Measurements from ENCODE around the gene VWF. TPM values are rescaled to one million over a fixed set of nuclear protein-coding genes. Genes with fewer than 3 reads are reported as not detected.

VWF gene
- total RNA-seq, 2 donors from 2014 or later = 20.9 to 63.2 TPM

GRCh38 chr12:6059221-6059620 is 65.2 kb downstream of the VWF start:
- no peak for DNase-seq
- intact Hi-C loops (cut with DNase I) = no loop called here
- H3K9me3 ChIP-seq = no peaks in the 10 kb centered on the region
- H3K4me3 ChIP-seq = no peak overlapping the region
- H3K4me1 ChIP-seq = no peaks in the 10 kb centered on the region
- H3K27me3 ChIP-seq = peaks cover 9% of the 10 kb centered on the region
- no peaks in the 10 kb centered on the region for H3K36me3 ChIP-seq
- TF ChIP-seq CTCF (IDR thresholded peaks at IDR 0.05) = no peak
- no peak overlapping the region for H3K9ac ChIP-seq (ENCODE audit: low read depth in 2 of 2, low read length in 2 of 2)
- H3K27ac ChIP-seq = no peak overlapping the region

- H3K27ac ChIP-seq = no peak overlapping the region
- H3K9ac ChIP-seq (ENCODE audit: low read depth in 2 of 2, low read length in 2 of 2) = no peak overlapping the region
- no peak for TF ChIP-seq CTCF (IDR thresholded peaks at IDR 0.05)
- no peak overlapping the region for H3K4me3 ChIP-seq
- no peak for DNase-seq
- no peaks in the 10 kb centered on the region for H3K36me3 ChIP-seq
- H3K4me1 ChIP-seq = no peaks in the 10 kb centered on the region
- intact Hi-C loops (cut with DNase I) = no loop called here
- H3K27me3 ChIP-seq = peaks cover 9% of the 10 kb centered on the region
- H3K9me3 ChIP-seq = no peaks in the 10 kb centered on the region
Observed at GRCh38 chr12:6058481-6059161, 65.8 kb downstream of the VWF start.

- Histone ChIP-seq H3K27me3 (peaks cover 9% of the 10 kb centered on the region), H3K9ac (ENCODE audit: low read depth in 2 of 2, low read length in 2 of 2) (no peak overlapping the region), H3K36me3 (no peaks in the 10 kb centered on the region), H3K4me1 (no peaks in the 10 kb centered on the region), H3K4me3 (no peak overlapping the region), H3K27ac (no peak overlapping the region), H3K9me3 (no peaks in the 10 kb centered on the region)
- DNase-seq = no peak
- TF ChIP-seq CTCF (IDR thresholded peaks at IDR 0.05) = no peak
- intact Hi-C loops (cut with DNase I) = no loop called here
Observed at GRCh38 chr12:6057700-6058099, 66.8 kb downstream of the VWF start.

- intact Hi-C loops (cut with DNase I) = no loop called here
Observed at GRCh38 chr12:6056406-6057240, 67.8 kb downstream of the VWF start.

GRCh38 chr12:6053541-6053940 is 70.9 kb downstream of the VWF start:
- intact Hi-C loops (cut with DNase I) = no loop called here
- Histone ChIP-seq H3K9ac (ENCODE audit: low read depth in 2 of 2, low read length in 2 of 2) (no peak overlapping the region), H3K4me3 (no peak overlapping the region), H3K4me1 (no peaks in the 10 kb centered on the region), H3K9me3 (no peaks in the 10 kb centered on the region), H3K36me3 (no peaks in the 10 kb centered on the region), H3K27me3 (peaks cover 9% of the 10 kb centered on the region), H3K27ac (no peak overlapping the region)
- no peak for TF ChIP-seq CTCF (IDR thresholded peaks at IDR 0.05)
- no peak for DNase-seq

More at GRCh38 chr12:6056406-6057240, 67.8 kb downstream of the VWF start:
- H3K9me3 ChIP-seq = no peaks in the 10 kb centered on the region
- peak overlapping the region; percentile 22 for H3K4me3 ChIP-seq
- DNase-seq = no peak
- H3K9ac ChIP-seq (ENCODE audit: low read depth in 2 of 2, low read length in 2 of 2) = no peak overlapping the region
- no peaks in the 10 kb centered on the region for H3K4me1 ChIP-seq
- H3K27ac ChIP-seq = no peak overlapping the region
- no peaks in the 10 kb centered on the region for H3K36me3 ChIP-seq
- H3K27me3 ChIP-seq = peaks cover 9% of the 10 kb centered on the region
- TF ChIP-seq CTCF (IDR thresholded peaks at IDR 0.05) = peak; percentile 18

All from colonic mucosa (tissue), 4 donors.